Adipocyte (in vitro differentiated cells): ENCODE data around the gene MX2.
"Not testable (repeated sequence)": the region's sequence is repeated elsewhere in the genome, so short reads cannot be mapped to it uniquely, and the experiment has no call there.

Experiments
- DNase-seq: peaks from one replicate; pipeline ENCODE4 v3.0.0-alpha.2; 2015; ENCODE audit warnings: low read depth
- H3K27me3 ChIP-seq: replicated peaks from 2 replicates; pipeline ENCODE4 v1.7.0; 2013; ENCODE audit warnings: mild to moderate bottlenecking, low read length, moderate library complexity; ENCODE audit not compliant: control insufficient read depth, insufficient read depth
- H3K36me3 ChIP-seq: 2 replicates; pipeline ENCODE4 v1.7.0; 2013; ENCODE audit warnings: low read length, mild to moderate bottlenecking, moderate library complexity; ENCODE audit not compliant: control insufficient read depth, insufficient read depth, severe bottlenecking
- H3K4me1 ChIP-seq: 2 replicates; pipeline ENCODE4 v1.7.0; 2013; ENCODE audit warnings: mild to moderate bottlenecking, low read length, moderate library complexity; ENCODE audit not compliant: control insufficient read depth, insufficient read depth
- H3K4me3 ChIP-seq: 2 replicates; pipeline ENCODE4 v1.7.0; 2013; ENCODE audit warnings: mild to moderate bottlenecking, low read length, moderate library complexity
- H3K9ac ChIP-seq: 2 replicates; pipeline ENCODE4 v1.7.0; 2013; ENCODE audit warnings: mild to moderate bottlenecking, low read length, moderate library complexity
- H3K9me3 ChIP-seq: 2 replicates; pipeline ENCODE4 v1.7.0; 2013; ENCODE audit warnings: mild to moderate bottlenecking, low read length, moderate library complexity; ENCODE audit not compliant: control insufficient read depth

MX2 gene

DNA sequence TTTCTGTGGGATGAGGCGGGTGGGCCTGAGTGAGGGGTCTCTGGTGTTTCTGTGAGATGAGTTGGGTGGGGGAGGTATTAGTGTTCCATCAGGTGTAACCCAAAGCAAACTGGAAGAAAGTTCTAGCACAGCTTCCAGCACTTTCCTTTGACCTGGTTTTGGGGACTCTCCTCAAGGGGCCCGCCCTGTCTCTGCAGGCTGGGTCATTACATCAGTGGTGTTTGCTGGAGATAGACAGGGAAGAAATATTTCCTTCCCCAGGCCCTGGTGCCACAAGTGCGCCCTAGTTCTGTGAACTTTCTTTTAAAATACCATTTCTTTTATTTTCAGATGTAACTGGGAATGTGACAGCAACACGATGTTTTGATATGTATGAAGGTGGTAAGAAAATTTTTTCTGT is 16.5 kb upstream of the MX2 start:
- no peak overlapping the region for H3K9ac ChIP-seq
- H3K36me3 ChIP-seq, result no peaks in the 10 kb centered on the region
- peaks cover 35% of the 10 kb centered on the region for H3K27me3 ChIP-seq
- H3K4me1 ChIP-seq, result no peaks in the 10 kb centered on the region
- peaks cover 20% of the 10 kb centered on the region for H3K9me3 ChIP-seq
- no peak for DNase-seq
- no peak overlapping the region for H3K4me3 ChIP-seq

DNA sequence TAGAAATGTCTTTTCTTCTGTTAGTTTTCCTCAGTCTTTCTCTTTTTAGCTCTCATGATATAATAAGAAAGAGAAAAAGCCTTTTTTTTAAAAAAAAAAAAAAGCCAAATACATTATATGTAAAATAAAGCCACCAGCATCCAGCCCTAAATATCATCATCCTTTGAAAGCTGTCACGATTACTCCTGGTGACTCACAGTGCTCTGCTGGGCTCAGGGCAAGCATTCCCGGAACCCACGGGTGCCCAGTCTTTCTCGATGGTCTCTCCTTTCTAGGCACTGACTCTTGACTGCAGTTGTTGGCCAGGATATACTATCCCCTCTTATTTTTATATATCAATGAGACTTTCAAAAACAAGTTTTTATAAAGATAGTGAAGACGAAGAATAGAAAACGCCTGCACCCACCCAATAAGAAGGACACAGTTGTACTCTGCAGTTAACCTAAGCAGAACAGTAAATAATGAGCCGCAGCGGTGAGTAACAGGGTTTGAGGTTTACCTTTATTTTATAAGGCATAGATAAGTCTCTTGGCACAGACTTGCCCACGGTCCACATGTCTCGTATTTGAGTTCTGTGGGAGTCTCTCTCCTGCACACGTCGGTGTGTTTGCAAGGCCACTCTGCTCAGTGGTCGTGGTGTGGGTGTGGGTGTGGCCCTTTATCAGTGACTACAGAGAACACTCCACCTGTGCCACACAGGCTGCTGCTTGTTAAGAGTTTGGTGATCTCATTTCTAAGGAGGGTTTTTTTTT is 15.7 kb upstream of the MX2 start:
- Histone ChIP-seq H3K27me3 (peaks cover 42% of the 10 kb centered on the region), H3K36me3 (no peaks in the 10 kb centered on the region), H3K4me1 (no peaks in the 10 kb centered on the region), H3K4me3 (no peak overlapping the region), H3K9ac (no peak overlapping the region), H3K9me3 (peaks cover 20% of the 10 kb centered on the region)
- no peak for DNase-seq

DNA sequence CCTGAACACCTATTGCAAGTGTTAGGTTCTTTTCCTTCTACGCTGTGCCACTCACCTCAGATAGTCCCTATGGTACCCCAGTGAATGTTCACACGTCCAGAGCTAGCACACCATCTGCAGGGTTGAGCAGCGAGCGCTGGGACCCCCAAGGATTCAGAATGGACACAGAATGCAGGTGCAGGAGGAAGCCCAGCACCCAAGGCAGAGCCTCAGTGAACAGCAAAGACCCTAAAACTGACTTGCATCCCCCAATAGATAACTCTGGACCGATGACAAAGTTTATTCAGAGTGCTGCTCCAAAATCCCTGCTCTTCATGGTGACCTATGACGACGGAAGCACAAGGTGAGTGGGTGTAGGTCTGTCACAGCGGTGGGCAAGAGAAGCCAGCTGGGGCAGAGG is 15.1 kb upstream of the MX2 start:
- Histone ChIP-seq H3K9me3 (peaks cover 15% of the 10 kb centered on the region), H3K27me3 (peaks cover 47% of the 10 kb centered on the region), H3K9ac (no peak overlapping the region), H3K36me3 (no peaks in the 10 kb centered on the region), H3K4me1 (no peaks in the 10 kb centered on the region), H3K4me3 (no peak overlapping the region)
- DNase-seq, result no peak

DNA sequence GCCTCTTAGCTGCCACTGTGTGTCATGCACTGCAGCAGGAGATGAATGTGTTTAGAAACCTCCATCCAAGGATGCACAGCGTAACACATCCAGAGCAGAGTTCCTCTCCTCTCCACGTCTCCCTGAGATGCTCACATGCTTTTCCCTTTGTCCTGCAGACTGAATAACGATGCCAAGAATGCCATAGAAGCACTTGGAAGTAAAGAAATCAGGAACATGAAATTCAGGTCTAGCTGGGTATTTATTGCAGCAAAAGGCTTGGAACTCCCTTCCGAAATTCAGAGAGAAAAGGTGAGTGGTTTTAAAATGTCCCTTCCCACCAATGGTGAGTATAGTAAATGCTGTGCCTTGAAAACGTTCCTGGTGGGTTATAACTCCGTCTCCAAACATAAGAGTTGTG is 13.4 kb upstream of the MX2 start:
- no peak for DNase-seq
- peaks cover 51% of the 10 kb centered on the region for H3K27me3 ChIP-seq
- H3K9me3 ChIP-seq, result no peaks in the 10 kb centered on the region
- no peak overlapping the region for H3K9ac ChIP-seq
- no peaks in the 10 kb centered on the region for H3K36me3 ChIP-seq
- no peaks in the 10 kb centered on the region for H3K4me1 ChIP-seq
- H3K4me3 ChIP-seq, result no peak overlapping the region

DNA sequence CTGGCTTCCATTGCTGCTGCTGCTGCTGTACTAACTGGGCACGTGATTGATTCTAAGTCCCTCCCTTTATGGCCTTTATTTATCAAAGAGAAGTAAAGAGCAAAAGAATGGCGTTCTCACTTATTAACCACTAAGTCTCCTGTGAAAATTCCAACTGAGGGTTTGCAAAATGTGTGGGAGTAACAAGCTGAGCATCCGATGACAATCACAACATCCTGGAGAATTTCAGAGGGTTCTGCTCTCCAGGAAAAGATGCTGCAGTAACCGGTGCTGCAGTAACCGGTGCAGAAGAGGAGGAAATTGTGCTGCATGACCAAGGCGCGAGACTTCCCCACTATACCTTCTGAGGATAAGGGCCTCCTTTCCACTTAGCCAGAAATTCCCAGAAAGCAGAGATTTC is 12.7 kb upstream of the MX2 start:
- Histone ChIP-seq H3K4me1 (no peaks in the 10 kb centered on the region), H3K9ac (no peak overlapping the region), H3K36me3 (no peaks in the 10 kb centered on the region), H3K9me3 (no peaks in the 10 kb centered on the region), H3K27me3 (peaks cover 51% of the 10 kb centered on the region), H3K4me3 (no peak overlapping the region)
- no peak for DNase-seq

DNA sequence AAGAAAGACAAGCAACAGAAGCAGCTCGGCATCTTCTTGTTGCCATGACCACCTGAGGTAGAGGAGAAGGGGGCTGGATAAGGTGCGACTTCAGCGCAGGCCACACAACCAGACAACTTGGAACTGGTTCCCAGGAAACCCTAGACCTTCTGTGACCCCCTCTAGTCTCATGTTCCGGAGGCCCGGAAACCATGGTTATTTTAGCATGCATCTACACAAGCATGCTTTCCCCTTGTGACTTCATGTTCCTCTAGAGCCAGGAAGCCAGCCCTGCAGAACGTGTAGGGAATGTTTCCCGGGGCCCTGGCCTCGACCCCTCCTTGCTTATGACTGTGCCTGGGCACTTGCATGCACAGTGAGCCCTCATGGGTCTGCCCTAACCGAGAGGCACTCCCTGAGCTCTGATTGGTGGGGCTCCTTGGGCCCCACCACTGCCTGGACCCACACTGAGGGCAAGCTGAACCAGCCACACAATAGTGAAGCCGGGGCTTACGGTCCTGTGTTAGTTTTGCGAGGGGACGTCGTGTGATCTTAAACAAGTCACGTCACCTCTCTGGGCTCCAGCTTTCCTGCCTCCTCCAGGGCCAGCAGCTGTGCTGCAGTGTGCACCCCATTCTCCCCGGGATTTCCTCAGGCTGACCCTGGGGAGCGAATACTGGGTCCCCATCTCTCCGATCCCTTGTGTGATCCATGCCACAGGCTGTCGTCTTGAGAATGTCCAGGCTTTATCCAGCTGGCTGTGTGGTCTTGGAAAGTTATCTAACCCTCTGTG is 12.0 kb upstream of the MX2 start:
- peaks cover 49% of the 10 kb centered on the region for H3K27me3 ChIP-seq
- no peaks in the 10 kb centered on the region for H3K4me1 ChIP-seq
- no peak for DNase-seq
- H3K9me3 ChIP-seq, result no peaks in the 10 kb centered on the region
- H3K9ac ChIP-seq, result no peak overlapping the region
- no peaks in the 10 kb centered on the region for H3K36me3 ChIP-seq
- H3K4me3 ChIP-seq, result no peak overlapping the region

DNA sequence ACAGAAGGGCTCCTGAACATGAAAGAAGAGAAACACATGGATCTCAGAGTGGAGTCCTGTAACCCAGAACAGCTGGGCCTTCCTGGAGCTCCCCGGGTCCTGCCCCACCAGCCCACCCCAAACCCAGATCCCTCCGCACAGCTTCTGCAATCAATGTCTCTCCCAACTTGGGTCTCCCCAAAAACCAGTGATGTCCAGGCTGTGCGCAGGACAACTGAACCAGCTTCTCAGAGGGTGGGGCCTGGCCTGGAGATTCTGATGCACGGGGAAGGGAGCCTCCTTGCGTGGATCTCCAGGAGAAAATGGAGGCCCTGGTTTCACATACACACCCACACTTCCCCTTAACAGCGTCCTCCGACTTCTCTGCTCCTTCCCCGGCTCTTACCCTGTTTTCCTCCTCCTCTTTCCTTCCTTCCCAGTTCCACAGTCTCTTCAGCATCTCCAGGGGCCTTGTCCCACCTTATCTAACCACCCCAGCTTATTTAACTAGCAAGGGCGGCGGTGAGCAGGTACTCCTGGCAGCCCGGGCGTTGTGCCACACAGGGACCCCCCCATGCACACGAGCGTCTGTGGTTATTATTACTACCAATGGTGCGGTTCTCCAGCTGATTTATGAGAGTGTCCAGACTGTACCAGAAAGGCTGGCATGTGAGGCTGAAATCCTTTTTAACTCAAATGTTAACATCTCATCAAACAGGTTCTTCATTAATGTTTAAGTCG is 11.2 kb upstream of the MX2 start:
- H3K4me3 ChIP-seq, result no peak overlapping the region
- no peak overlapping the region for H3K9ac ChIP-seq
- H3K4me1 ChIP-seq, result no peaks in the 10 kb centered on the region
- H3K27me3 ChIP-seq, result peaks cover 49% of the 10 kb centered on the region
- H3K9me3 ChIP-seq, result no peaks in the 10 kb centered on the region
- no peak for DNase-seq
- H3K36me3 ChIP-seq, result no peaks in the 10 kb centered on the region

DNA sequence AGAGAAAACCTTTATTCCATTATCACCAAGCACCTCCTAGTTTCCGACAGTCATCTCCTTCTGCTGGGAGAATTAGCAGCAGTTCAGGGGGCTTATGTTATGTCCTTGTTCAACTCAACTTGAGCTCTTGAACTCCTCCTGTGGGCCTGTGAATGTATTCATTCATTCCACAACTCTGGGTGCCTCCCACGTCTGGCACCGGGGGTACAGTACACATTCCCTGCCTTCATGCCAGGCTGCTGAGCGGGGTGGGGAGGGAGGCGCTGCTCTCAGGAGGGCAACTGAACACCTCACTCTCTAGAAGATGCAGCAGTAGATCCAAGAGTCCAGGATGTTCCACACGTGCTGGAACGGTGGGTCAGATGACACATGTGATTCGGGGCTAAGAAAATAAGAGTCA is 4.3 kb upstream of the MX2 start:
- Histone ChIP-seq H3K4me1 (peaks cover 26% of the 10 kb centered on the region), H3K9me3 (no peaks in the 10 kb centered on the region), H3K27me3 (no peaks in the 10 kb centered on the region), H3K4me3 (no peak overlapping the region), H3K9ac (no peak overlapping the region), H3K36me3 (no peaks in the 10 kb centered on the region)
- DNase-seq, result no peak

DNA sequence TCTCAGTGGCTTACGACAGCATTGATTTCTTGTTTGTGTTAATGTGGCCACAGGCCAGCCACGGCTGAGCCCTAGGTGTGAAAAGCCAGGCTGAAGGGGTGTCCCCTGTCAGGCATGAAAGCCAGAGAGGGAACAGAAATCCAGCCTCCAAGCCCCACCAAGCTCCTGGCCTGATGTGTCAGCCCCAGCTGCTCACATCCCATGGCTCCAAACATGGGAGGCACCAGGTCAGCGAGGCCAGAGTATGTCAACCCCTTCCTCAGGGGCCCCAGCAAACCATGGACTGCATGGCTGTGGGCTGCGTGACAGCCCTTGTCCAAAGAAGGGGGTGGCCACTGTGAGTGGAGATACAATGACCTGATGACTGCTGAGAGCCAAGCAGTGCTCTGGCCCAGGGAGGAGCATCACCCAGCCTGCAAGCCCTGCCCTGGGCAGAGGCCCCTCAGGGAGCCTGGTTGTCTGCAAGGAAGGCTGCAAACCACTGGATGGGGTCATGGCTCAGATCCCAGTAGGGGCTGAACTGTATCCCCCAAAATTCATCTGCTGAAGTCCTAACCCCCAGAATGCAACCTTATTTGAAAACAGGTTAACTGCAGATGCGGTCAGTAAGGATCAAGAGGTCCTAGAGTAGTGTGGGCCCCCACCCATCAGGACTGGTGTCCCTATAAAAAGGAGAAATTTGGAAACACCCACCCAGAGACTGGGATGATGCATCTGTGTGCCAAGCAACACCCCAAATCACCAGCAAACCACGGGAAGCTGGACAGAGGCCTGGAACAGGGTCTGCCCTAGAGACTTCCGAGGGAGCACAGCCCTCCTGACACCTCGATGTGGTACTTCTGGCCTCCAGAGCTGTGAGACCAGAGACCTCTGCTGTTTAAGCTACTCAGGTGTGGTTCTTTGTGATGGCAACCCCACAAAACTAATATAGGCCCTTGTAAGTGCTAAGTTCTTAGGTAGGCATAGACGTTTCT is 3.3 kb upstream of the MX2 start:
- H3K4me3 ChIP-seq, result no peak overlapping the region
- DNase-seq, result no peak
- H3K9ac ChIP-seq, result no peak overlapping the region
- no peaks in the 10 kb centered on the region for H3K9me3 ChIP-seq
- H3K27me3 ChIP-seq, result no peaks in the 10 kb centered on the region
- H3K36me3 ChIP-seq, result no peaks in the 10 kb centered on the region
- H3K4me1 ChIP-seq, result peaks cover 34% of the 10 kb centered on the region

DNA sequence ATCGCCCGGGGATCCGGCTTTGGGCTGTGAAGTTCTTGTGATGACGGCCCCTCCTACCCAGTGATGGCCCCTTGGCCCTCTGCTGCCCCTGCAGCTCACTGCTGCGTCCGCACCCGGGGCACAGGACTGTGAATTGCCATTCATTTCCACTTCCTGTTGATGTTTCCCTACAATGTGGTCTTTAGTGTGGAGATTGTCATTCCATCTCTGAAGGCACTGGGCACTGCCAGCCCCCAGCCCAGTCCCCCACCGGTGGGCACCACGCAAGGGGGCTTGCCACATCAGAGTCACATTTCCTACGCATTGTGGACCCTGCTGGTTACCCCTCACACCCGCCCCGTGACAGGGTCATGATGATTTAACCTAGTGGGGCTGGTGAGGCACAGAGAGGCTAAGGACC is 2.5 kb upstream of the MX2 start:
- no peak overlapping the region for H3K4me3 ChIP-seq
- DNase-seq, result no peak
- H3K27me3 ChIP-seq, result no peaks in the 10 kb centered on the region
- H3K9ac ChIP-seq, result no peak overlapping the region
- peaks cover 34% of the 10 kb centered on the region for H3K4me1 ChIP-seq
- no peaks in the 10 kb centered on the region for H3K9me3 ChIP-seq
- H3K36me3 ChIP-seq, result no peaks in the 10 kb centered on the region

DNA sequence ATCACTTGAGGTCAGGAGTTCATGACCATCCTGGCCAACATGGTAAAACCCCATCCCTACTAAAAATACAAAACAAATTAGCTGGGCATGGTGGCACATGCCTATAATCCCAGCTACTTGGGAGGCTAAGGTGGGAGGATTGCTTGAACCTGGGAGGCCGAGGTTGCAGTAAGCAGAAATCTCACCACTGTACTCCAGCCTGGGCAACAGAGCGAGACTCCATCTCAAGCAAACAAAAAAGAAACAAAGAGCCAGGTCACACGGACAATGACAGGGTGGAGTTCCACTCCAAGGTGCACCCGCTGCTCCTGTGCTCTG is 2.1 kb upstream of the MX2 start:
- H3K9me3 ChIP-seq, H3K4me3 ChIP-seq, H3K27me3 ChIP-seq, DNase-seq, H3K36me3 ChIP-seq: not testable (repeated sequence)
- Histone ChIP-seq H3K4me1 (peaks cover 34% of the 10 kb centered on the region), H3K9ac (peak overlapping the region; percentile 82)
